Smooth muscle cell (in vitro differentiated cells): ENCODE data around the gene LIM2. TPM values are rescaled to one million over a fixed set of nuclear protein-coding genes. Genes with fewer than 3 reads are reported as not detected.

ENCODE experiments used
- DNase-seq: peaks from one replicate; lab custom pipeline; 2025; ENCODE audit not compliant: unreplicated experiment; lab: John Stamatoyannopoulos, UW
- H2AFZ ChIP-seq: fragments of 200-600 bp; sonication (generic); 2 replicates; pipeline ENCODE4 v1.6.0; 2016; ENCODE audit warnings: antibody characterized with exemption, low read depth, mild to moderate bottlenecking
- H3F3A ChIP-seq: fragments of 200-600 bp; sonication (generic); 2 replicates; pipeline ENCODE4 v1.6.0; 2017; ENCODE audit warnings: antibody characterized with exemption, low read depth
- H3K27ac ChIP-seq: fragments of 200-600 bp; sonication (generic); 2 replicates; pipeline ENCODE4 v1.5.1; 2016; ENCODE audit warnings: low read depth, mild to moderate bottlenecking
- H3K27me3 ChIP-seq: fragments of 200-600 bp; sonication (generic); 2 replicates; pipeline ENCODE4 v1.6.1; 2016; ENCODE audit warnings: low read depth, mild to moderate bottlenecking
- H3K36me3 ChIP-seq: fragments of 200-600 bp; sonication (generic); 2 replicates; pipeline ENCODE4 v1.5.1; 2016; ENCODE audit warnings: low read depth
- H3K4me1 ChIP-seq: fragments of 200-600 bp; sonication (generic); 2 replicates; pipeline ENCODE4 v1.5.1; 2016; ENCODE audit warnings: low read depth
- H3K4me2 ChIP-seq: fragments of 200-600 bp; sonication (generic); 2 replicates; pipeline ENCODE4 v1.6.0; 2016; ENCODE audit warnings: mild to moderate bottlenecking
- H3K4me3 ChIP-seq: fragments of 200-600 bp; sonication (generic); 2 replicates; pipeline ENCODE4 v1.5.1; 2016; ENCODE audit warnings: mild to moderate bottlenecking
- H3K79me2 ChIP-seq: fragments of 200-600 bp; sonication (generic); 2 replicates; pipeline ENCODE4 v1.6.0; 2016; ENCODE audit warnings: low read depth, mild to moderate bottlenecking
- H3K9ac ChIP-seq: fragments of 200-600 bp; sonication (generic); 2 replicates; pipeline ENCODE4 v1.6.0; 2016; ENCODE audit warnings: low read depth
- H3K9me3 ChIP-seq: fragments of 200-600 bp; sonication (generic); replicated peaks from 2 replicates; pipeline ENCODE4 v1.5.1; 2016; ENCODE audit warnings: low read depth
- H4K20me1 ChIP-seq: fragments of 200-600 bp; sonication (generic); 2 replicates; pipeline ENCODE4 v1.6.0; 2016; ENCODE audit warnings: low read depth
- WGBS: methylation state at CpG from one replicate; pipeline ENCODE4 v1.1.7; 2016; ENCODE audit warnings: low lambda C conversion rate; 5-methylcytosine and 5-hydroxymethylcytosine counted together
- polyA plus RNA-seq: library from polyadenylated mRNA; unstranded; fragments of >200 nt; fragmentation: Nextera tagmentation; extraction: Ambion mirVana; gene quantifications from 2 replicates; pipeline ENCODE4 v1.2.1, GENCODE V29; 2016
- total RNA-seq: library from RNA; depleted of rRNA; stranded (reverse); fragments of >200 nt; gene quantifications from 2 replicates; pipeline ENCODE4 v1.2.3, GENCODE V29; 2014
- TF ChIP-seq, protein P1 (sequence below): fragments of 200-600 bp; sonication (generic); IDR thresholded peaks from 2 replicates; pipeline ENCODE4 v1.5.1; 2017; ENCODE audit warnings: borderline replicate concordance, mild to moderate bottlenecking, antibody characterized with exemption; ENCODE audit not compliant: insufficient read depth, poor library complexity, severe bottlenecking

Gene LIM2
- total and polyA plus RNA-seq, 2 experiments from 2014 or later = not detected

DNA sequence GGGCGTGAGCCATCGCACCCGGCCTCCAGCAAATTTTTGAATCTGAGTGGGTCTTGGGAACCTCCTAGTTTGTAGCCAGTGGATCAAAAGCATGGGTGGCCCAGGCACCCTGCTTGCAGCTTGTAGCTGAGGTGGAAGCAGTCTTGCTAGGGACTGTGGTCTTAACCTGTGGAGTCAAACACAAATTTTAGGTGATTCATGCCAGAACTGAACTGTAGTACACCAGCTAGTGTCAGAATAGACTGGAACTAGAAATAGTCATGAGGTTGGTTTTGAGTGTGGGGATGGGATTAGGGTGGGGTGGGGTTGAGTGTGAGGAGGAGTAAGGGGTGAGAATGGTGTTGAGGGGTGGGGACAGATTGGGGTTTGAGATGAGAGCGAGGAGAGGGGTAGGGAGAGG is 5.8 kb downstream of the LIM2 start:
- Histone ChIP-seq H3K9ac (no peak overlapping the region), H3K79me2 (no peaks in the 10 kb centered on the region), H3K27me3 (no peaks in the 10 kb centered on the region), H4K20me1 (no peaks in the 10 kb centered on the region), H3F3A (no peaks in the 10 kb centered on the region), H3K4me1 (no peaks in the 10 kb centered on the region), H3K36me3 (no peaks in the 10 kb centered on the region), H2AFZ (no peak overlapping the region), H3K27ac (no peak overlapping the region), H3K9me3 (no peaks in the 10 kb centered on the region), H3K4me2 (no peak overlapping the region), H3K4me3 (no peak overlapping the region)
- no peak for DNase-seq
- TF ChIP-seq, protein P1, sequence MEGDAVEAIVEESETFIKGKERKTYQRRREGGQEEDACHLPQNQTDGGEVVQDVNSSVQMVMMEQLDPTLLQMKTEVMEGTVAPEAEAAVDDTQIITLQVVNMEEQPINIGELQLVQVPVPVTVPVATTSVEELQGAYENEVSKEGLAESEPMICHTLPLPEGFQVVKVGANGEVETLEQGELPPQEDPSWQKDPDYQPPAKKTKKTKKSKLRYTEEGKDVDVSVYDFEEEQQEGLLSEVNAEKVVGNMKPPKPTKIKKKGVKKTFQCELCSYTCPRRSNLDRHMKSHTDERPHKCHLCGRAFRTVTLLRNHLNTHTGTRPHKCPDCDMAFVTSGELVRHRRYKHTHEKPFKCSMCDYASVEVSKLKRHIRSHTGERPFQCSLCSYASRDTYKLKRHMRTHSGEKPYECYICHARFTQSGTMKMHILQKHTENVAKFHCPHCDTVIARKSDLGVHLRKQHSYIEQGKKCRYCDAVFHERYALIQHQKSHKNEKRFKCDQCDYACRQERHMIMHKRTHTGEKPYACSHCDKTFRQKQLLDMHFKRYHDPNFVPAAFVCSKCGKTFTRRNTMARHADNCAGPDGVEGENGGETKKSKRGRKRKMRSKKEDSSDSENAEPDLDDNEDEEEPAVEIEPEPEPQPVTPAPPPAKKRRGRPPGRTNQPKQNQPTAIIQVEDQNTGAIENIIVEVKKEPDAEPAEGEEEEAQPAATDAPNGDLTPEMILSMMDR = no peak
- 95% methylated on average over 4 of the region's 4 CpGs for WGBS

DNA sequence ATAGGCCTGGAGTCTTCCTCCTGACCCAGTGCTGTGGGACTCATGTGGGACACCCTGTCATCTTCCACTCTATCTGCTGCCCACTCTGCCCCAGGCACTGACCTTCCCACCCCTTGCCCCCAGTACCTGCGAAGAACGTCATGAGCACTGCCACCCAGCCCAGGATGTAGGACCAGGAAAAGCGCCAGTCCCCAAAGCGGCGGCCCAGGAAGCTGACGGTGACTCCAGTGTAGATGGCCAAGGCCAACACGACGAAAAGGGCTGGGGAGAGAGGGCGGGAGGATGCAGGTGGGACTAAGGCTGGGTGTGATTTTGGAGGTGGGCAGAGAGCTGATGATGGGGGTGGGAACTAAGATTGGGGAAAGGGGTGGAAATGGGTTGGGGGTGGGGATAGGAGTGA is 7.4 kb downstream of the LIM2 start:
- no peaks in the 10 kb centered on the region for H3K79me2 ChIP-seq
- no peaks in the 10 kb centered on the region for H3F3A ChIP-seq
- WGBS = 90% methylated on average over 9 of the region's 9 CpGs
- no peak overlapping the region for H3K4me2 ChIP-seq
- no peak overlapping the region for H3K4me3 ChIP-seq
- H3K4me1 ChIP-seq = no peaks in the 10 kb centered on the region
- no peak for DNase-seq
- no peak overlapping the region for H3K27ac ChIP-seq
- no peak overlapping the region for H2AFZ ChIP-seq
- no peaks in the 10 kb centered on the region for H3K36me3 ChIP-seq
- TF ChIP-seq, protein P1 = no peak
- no peaks in the 10 kb centered on the region for H3K9me3 ChIP-seq
- no peak overlapping the region for H3K9ac ChIP-seq
- H3K27me3 ChIP-seq = no peaks in the 10 kb centered on the region
- H4K20me1 ChIP-seq = no peaks in the 10 kb centered on the region

DNA sequence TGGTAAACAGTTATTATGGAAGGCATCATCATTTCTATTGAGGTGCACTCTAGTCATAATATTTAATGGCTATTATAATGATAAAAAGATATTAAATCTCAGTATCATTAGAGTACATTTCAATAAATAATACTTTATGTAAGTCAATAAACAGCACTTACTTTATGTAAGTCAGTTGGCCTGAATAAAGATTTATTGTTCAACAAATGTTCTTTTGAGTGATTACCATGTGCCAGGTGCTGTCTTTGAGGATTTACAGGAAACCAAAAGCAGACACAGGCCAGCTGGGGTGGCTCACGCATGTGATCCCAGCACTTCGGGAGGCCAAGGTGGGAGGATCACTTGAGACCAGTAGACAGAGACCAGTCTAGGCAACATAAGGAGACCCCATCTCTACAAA is 10.4 kb downstream of the LIM2 start:
- Histone ChIP-seq H3K4me3 (no peak overlapping the region), H2AFZ (no peak overlapping the region), H3K4me1 (no peaks in the 10 kb centered on the region), H3F3A (no peaks in the 10 kb centered on the region), H4K20me1 (no peaks in the 10 kb centered on the region), H3K9me3 (no peaks in the 10 kb centered on the region), H3K36me3 (no peaks in the 10 kb centered on the region), H3K27me3 (no peaks in the 10 kb centered on the region), H3K4me2 (no peak overlapping the region), H3K27ac (no peak overlapping the region), H3K79me2 (no peaks in the 10 kb centered on the region), H3K9ac (no peak overlapping the region)
- TF ChIP-seq, protein P1 = no peak
- 96% methylated on average over 2 of the region's 2 CpGs for WGBS
- DNase-seq = no peak

DNA sequence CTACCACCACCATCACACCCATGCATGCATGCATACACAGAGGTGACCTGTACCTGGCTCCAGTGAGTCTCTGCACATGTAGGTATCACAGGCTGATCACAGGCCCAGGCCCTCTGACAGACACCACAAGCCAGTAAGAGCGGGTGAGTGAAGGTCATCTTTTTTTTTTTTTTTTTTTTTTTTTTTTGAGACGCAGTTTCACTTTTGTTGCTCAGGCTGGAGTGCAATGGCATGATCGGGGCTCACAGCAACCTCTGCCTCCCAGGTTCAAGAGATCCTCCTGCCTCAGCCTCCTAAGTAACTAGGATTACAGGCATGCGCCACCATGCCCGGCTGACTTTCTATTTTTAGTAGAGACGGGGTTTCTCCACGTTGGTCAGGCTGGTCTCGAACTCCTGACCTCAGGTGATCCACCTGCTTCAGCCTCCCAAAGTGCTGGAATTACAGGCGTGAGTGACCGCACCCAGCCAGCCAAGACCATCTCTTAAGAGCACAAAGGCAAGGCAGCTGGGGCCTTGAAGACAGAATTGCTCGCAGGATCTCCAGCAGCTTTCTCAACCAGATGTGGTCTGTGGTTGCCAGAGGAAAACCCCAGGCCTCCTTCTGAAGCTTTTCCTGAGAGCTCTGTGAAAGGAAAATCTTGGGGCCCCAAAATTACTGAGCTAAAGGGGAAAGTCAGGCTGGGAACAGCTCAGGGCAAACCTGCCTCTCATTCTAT is 12.1 kb downstream of the LIM2 start:
- 81% methylated on average over 10 of the region's 11 CpGs for WGBS
- no peaks in the 10 kb centered on the region for H3K4me1 ChIP-seq
- H3K79me2 ChIP-seq = no peaks in the 10 kb centered on the region
- H3F3A ChIP-seq = no peaks in the 10 kb centered on the region
- no peak overlapping the region for H2AFZ ChIP-seq
- H3K9me3 ChIP-seq = no peaks in the 10 kb centered on the region
- H3K4me2 ChIP-seq = no peak overlapping the region
- H3K27me3 ChIP-seq = no peaks in the 10 kb centered on the region
- no peaks in the 10 kb centered on the region for H3K36me3 ChIP-seq
- no peak for DNase-seq
- TF ChIP-seq, protein P1 = no peak
- H4K20me1 ChIP-seq = no peaks in the 10 kb centered on the region
- no peak overlapping the region for H3K27ac ChIP-seq
- H3K9ac ChIP-seq = no peak overlapping the region
- no peak overlapping the region for H3K4me3 ChIP-seq
